Liver (tissue), 3 donors: ENCODE data around the gene FBLIM1.

ENCODE experiments used
- RAD21 ChIP-seq, 2 donors: IDR thresholded peaks; 2 replicates each; pipeline ENCODE4 v1.6.1; 2016; ENCODE audit warnings: antibody characterized with exemption in 2 of 2, mild to moderate bottlenecking in 2 of 2
- TF ChIP-seq, protein P1 (sequence below): fragments of 150-350 bp; IDR thresholded peaks from 2 replicates; pipeline ENCODE4 v1.5.1; 2017; ENCODE audit warnings: improper control_type of control experiment, low read depth, low read length; ENCODE audit not compliant: missing input control
- donor health status: healthy.
- donor health status: healthy.

DNA sequence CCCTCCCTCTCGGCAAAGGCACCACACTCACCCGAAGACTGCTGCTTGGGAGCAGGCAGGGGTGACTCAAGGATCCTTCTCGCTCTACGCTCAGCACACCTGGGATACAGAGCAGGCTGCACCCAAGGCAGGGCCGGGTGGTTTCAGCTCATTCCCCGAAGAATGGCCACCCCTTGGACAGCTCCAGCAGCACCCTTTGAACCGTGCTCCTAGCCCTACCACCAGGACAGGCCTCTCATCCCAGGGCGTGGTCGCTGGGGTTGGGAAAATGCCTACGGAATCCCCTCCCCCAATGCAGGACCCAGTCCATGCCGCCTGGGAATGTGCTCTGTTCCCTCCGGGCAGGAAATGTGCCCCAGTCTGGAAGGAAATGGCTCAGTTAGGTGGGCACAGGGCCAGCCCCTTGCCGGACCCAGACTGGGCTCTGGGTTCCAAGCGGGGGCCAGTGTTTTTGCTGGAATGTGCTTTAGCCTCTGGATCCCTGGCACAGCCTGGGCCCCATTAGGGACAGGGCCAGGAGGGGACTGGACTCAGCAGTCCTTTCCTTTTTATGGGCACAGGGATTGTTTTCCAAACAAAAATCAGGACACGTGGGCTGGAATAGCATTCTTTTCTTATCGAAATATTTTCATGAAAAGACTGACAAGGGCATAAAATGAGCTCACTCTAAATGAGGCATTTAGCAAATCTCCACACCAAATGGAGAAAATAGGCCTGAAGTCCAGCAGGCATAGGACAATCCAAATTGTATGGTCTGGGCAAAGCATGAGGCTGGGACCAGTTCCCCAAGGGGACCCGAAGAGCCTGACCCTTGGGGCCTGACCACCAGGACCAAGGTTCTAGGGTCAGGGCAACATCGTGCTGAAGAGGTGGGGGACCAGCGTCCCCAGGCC lies 8.9 kb upstream of the FBLIM1 start:
- TF ChIP-seq RAD21 (IDR thresholded peaks at IDR 0.05): no peak
- TF ChIP-seq, protein P1, sequence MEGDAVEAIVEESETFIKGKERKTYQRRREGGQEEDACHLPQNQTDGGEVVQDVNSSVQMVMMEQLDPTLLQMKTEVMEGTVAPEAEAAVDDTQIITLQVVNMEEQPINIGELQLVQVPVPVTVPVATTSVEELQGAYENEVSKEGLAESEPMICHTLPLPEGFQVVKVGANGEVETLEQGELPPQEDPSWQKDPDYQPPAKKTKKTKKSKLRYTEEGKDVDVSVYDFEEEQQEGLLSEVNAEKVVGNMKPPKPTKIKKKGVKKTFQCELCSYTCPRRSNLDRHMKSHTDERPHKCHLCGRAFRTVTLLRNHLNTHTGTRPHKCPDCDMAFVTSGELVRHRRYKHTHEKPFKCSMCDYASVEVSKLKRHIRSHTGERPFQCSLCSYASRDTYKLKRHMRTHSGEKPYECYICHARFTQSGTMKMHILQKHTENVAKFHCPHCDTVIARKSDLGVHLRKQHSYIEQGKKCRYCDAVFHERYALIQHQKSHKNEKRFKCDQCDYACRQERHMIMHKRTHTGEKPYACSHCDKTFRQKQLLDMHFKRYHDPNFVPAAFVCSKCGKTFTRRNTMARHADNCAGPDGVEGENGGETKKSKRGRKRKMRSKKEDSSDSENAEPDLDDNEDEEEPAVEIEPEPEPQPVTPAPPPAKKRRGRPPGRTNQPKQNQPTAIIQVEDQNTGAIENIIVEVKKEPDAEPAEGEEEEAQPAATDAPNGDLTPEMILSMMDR: no peak
